NCI-H2227 treated with DMSO at 0.1 percent for 48 hours (cell line): ENCODE data around the gene FMO4.
"Not testable (repeated sequence)": the region's sequence is repeated elsewhere in the genome, so short reads cannot be mapped to it uniquely, and the experiment has no call there.

Source experiments
- DNase-seq: peaks from one replicate; lab custom pipeline; 2025; lab: John Stamatoyannopoulos, UW

Gene FMO4

DNA sequence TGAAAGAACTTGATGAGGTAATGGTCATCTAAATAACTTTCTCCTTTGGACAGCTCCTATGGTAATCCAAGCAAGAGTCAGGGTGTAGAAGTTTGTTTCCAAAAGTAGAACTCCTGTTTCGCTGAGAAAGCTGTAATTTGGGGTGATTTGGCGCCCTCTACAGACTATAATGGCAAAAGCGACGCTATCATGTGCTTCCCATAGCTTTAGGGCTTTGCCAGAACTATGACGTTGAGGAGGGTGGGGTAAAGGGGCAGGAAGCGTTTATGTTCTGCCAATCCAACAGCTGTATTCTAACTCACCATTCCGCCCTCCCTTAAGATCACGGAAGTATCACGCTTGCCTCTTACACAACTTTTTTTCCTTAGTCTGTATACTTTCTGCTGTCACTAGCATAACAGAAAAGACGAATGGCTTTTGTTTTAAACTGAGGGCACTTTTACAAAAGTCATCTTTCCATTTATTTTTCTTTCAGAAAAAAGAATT, at the start of gene FMO4:
FMO4 (plus strand) TSS at position 349 of the 486 bp plus-strand sequence. CDS start 5,643 bp downstream, outside the sequence.
- peak; percentile 93 for DNase-seq

DNA sequence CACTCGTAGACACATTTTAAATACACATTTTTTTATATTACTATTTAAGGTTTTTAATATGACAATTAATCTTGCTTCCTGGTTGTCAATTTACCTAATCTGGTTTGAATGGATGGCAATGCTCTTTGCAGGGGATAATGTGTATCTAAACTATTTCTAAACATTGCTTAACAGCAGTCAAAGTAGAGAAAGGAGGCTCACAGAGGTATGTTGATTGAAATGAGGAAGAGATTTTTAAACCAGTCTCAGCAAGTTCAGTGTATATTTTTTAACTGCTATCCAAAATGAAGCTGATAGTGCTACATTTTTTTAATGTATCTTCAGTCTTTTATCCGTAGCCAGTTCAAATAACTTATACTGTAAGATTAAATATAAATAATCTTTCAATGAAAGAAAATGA, 48.3 kb upstream of the FMO4 start:
- DNase-seq, result no peak

- DNase-seq, result no peak
Observed at GRCh38 chr1:171266930-171267329, 47.1 kb upstream of the FMO4 start.

DNA sequence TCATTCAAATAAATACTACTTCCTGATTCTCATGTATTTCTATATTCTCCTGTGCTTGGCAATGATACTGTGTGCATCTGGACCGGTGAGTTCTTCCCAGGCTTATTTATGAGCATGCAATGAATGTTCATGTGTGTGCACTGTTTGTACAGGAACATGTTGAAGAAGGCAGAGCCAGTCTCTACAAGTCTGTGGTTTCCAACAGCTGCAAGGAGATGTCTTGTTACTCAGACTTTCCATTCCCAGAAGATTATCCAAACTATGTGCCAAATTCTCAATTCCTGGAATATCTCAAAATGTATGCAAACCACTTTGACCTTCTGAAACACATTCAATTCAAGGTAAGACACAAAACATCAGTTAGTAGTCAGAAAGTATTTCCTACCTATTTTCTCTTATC, 46.6 kb upstream of the FMO4 start:
- DNase-seq, result no peak

- DNase-seq, result no peak
Observed at GRCh38 chr1:171270806-171271205, 43.2 kb upstream of the FMO4 start.

GRCh38 chr1:171277534-171277933, 36.4 kb upstream of the FMO4 start:
- DNase-seq, result no peak

- DNase-seq, result no peak
Observed at GRCh38 chr1:171279234-171279633, 34.7 kb upstream of the FMO4 start.

- DNase-seq, result no peak
Observed at GRCh38 chr1:171279678-171280077, 34.3 kb upstream of the FMO4 start.

- no peak for DNase-seq
Observed at GRCh38 chr1:171280599-171280998, 33.4 kb upstream of the FMO4 start.

- DNase-seq, result no peak
Observed at GRCh38 chr1:171286032-171286705, 27.8 kb upstream of the FMO4 start.

- DNase-seq, result no peak
Observed at GRCh38 chr1:171290621-171291020, 23.4 kb upstream of the FMO4 start.

GRCh38 chr1:171292799-171293198, 21.2 kb upstream of the FMO4 start:
- no peak for DNase-seq

DNA sequence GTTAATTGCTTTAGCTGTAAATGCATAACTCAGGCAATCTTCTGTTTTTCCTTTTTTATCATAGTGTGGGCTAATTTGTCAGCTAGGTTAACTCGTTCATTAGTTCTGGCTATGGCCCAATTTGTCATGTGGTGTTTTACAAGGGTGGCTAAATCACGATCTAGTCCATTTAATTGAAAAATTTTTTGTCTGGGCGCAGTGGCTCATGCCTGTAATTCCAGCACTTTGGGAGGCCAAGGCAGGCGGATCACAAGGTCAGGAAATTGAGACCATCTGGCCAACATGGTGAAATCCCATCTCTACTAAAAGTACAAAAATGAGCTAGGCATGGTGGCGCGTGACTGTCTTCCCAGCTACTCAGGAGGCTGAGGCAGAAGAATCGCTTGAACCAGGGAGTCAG, 18.6 kb upstream of the FMO4 start:
- not testable (repeated sequence) for DNase-seq

- DNase-seq, result no peak
Observed at GRCh38 chr1:171295821-171296220, 18.2 kb upstream of the FMO4 start.

GRCh38 chr1:171296897-171297296, 17.1 kb upstream of the FMO4 start:
- no peak for DNase-seq

- DNase-seq, result no peak
Observed at GRCh38 chr1:171298696-171299095, 15.3 kb upstream of the FMO4 start.

GRCh38 chr1:171299342-171299741, 14.6 kb upstream of the FMO4 start:
- DNase-seq, result no peak

- no peak for DNase-seq
Observed at GRCh38 chr1:171300401-171300800, 13.6 kb upstream of the FMO4 start.

DNA sequence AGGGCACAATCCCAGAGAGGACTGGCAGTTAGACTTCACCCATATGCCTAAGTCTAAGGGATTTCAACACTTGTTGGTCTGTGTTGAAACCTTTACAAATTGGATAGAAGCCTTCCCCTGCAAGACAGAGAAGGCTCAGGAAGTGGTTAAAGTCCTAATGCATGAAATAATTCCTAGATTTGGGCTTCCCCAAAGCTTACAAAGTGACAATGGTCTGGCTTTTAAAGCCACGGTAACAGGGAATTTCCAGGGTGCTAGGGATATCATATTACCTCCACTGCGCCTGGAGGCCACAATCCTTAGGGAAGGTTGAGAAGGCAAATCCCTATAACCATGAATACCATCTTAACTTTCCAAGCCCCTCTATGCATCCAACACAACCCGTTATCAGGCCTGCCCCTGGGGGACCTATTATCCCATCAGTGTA, 3.3 kb upstream of the FMO4 start:
- no peak for DNase-seq

- no peak for DNase-seq
Observed at GRCh38 chr1:171311771-171312558, 2.0 kb upstream of the FMO4 start.

DNA sequence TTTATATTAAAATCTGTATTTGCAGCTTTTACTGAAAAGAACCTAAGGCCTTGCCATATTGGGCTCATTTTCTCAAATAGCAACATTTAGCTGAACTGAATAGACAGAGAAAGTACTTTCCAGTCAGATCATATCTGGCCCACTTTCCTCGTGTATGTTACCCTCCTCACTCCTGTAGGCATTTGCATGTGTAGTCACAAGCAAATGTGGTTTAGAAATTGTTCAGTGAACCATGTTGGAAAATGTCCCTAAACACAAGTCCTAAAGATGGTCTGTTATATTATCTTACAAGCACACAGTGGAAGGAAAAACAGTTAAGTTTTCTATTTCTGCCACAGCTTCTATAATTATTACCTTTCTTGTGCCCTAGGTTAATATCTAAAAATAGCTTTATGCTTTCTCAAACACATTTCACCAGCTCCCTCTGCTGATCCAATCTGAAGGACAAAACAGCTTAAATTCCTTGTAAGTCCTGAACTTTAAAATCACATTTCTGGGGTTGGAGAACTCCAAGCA, 606 bp upstream of the FMO4 start:
- DNase-seq, result no peak

GRCh38 chr1:171329251-171329650, 15.3 kb downstream of the FMO4 start:
- no peak for DNase-seq

GRCh38 chr1:171334024-171334640, 20.1 kb downstream of the FMO4 start:
- DNase-seq, result no peak
